ENCODE measurements around the gene PRKD1.

- TF ChIP-seq CTCF (IDR thresholded peaks at IDR 0.05) (no peak), EP300 (IDR thresholded peaks at IDR 0.05; ENCODE audit: low read depth) (no peak), POLR2A (IDR thresholded peaks at IDR 0.05) (no peak)
Measured at GRCh38 chr14:29724991-29725390, 202.7 kb downstream of the PRKD1 start.
